Thoracic aorta (tissue), 2 donors: ENCODE results near the gene CPLANE1. TPM values are rescaled to one million over a fixed set of nuclear protein-coding genes. Genes with fewer than 3 reads are reported as not detected.

ENCODE experiments used
- ATAC-seq: fragments of 150-250 bp; one replicate; pipeline ENCODE4 v1.8.0; 2017; ENCODE audit warnings: low read depth; ENCODE audit not compliant: insufficient number of reproducible peaks, low FRiP score
- DNase-seq: peaks from one replicate; pipeline ENCODE4 v3.0.0-alpha.2; 2020; ENCODE audit warnings: low spot score
- H3K27ac ChIP-seq, 2 donors: fragments of 200-600 bp; sonication (generic); 1 replicate in 1 of 2; 2 replicates in 1 of 2; pipeline ENCODE4 v1.5.1; 2016; ENCODE audit warnings: mild to moderate bottlenecking in 2 of 2, moderate library complexity in 2 of 2
- H3K27me3 ChIP-seq: fragments of 200-600 bp; sonication (generic); replicated peaks from 2 replicates; pipeline ENCODE4 v1.6.0; 2016; ENCODE audit warnings: mild to moderate bottlenecking; ENCODE audit not compliant: insufficient read depth
- H3K36me3 ChIP-seq: fragments of 200-600 bp; sonication (generic); one replicate; pipeline ENCODE4 v1.5.1; 2016
- H3K4me1 ChIP-seq, 2 donors: fragments of 200-600 bp; sonication (generic); 1 replicate in 1 of 2; 2 replicates in 1 of 2; pipeline versions ENCODE4 v1.5.1 to v1.6.0; 2016; ENCODE audit warnings: low read depth in 2 of 2, mild to moderate bottlenecking in 1 of 2; ENCODE audit not compliant: control insufficient read depth in 1 of 2
- H3K4me3 ChIP-seq: fragments of 200-600 bp; sonication (generic); 2 replicates; pipeline ENCODE4 v1.5.1; 2016; ENCODE audit warnings: mild to moderate bottlenecking
- H3K9me3 ChIP-seq: fragments of 200-600 bp; sonication (generic); 2 replicates; pipeline ENCODE4 v1.5.1; 2016
- CTCF ChIP-seq: fragments of 200-600 bp; sonication (generic); IDR thresholded peaks from one replicate; pipeline ENCODE4 v1.5.1; 2019; ENCODE audit warnings: antibody characterized with exemption
- total RNA-seq, 2 donors: library from RNA; depleted of rRNA; stranded (reverse); fragments of >200 nt; gene quantifications; one replicate each; pipeline versions ENCODE4 v1.1.0 to v1.2.3, GENCODE V29; 2016

The CPLANE1 gene
- total RNA-seq, 2 donors from 2014 or later: 24.1 to 44.0 TPM

- no peak for DNase-seq
- Histone ChIP-seq H3K9me3 (no peaks in the 10 kb centered on the region), H3K36me3 (peaks cover 39% of the 10 kb centered on the region), H3K4me3 (no peak overlapping the region), H3K27me3 (no peaks in the 10 kb centered on the region), H3K4me1 (no peaks in the 10 kb centered on the region), H3K27ac (no peak overlapping the region)
- no peak for ATAC-seq
- no peak for TF ChIP-seq CTCF
Measured at GRCh38 chr5:37121465-37121864, 127.7 kb downstream of the CPLANE1 start.

GRCh38 chr5:37121027-37121426, 128.1 kb downstream of the CPLANE1 start:
- Histone ChIP-seq H3K4me1 (no peaks in the 10 kb centered on the region), H3K36me3 (peaks cover 39% of the 10 kb centered on the region), H3K4me3 (no peak overlapping the region), H3K9me3 (no peaks in the 10 kb centered on the region), H3K27ac (no peak overlapping the region), H3K27me3 (no peaks in the 10 kb centered on the region)
- ATAC-seq: no peak
- no peak for DNase-seq
- TF ChIP-seq CTCF: no peak

- no peak for DNase-seq
- Histone ChIP-seq H3K4me1 (no peaks in the 10 kb centered on the region), H3K27me3 (no peaks in the 10 kb centered on the region), H3K36me3 (peaks cover 39% of the 10 kb centered on the region), H3K4me3 (no peak overlapping the region), H3K9me3 (no peaks in the 10 kb centered on the region), H3K27ac (no peak overlapping the region)
- no peak for ATAC-seq
- no peak for TF ChIP-seq CTCF
Measured at GRCh38 chr5:37120270-37120669, 128.9 kb downstream of the CPLANE1 start.

- Histone ChIP-seq H3K4me3 (no peak overlapping the region), H3K27me3 (no peaks in the 10 kb centered on the region), H3K36me3 (peaks cover 44% of the 10 kb centered on the region), H3K9me3 (no peaks in the 10 kb centered on the region), H3K27ac (no peak overlapping the region), H3K4me1 (no peaks in the 10 kb centered on the region)
- no peak for TF ChIP-seq CTCF
- DNase-seq: no peak
- ATAC-seq: no peak
Measured at GRCh38 chr5:37116359-37116758, 132.8 kb downstream of the CPLANE1 start.

- H3K27ac ChIP-seq: no peak overlapping the region
- TF ChIP-seq CTCF: no peak
- no peaks in the 10 kb centered on the region for H3K9me3 ChIP-seq
- no peaks in the 10 kb centered on the region for H3K4me1 ChIP-seq
- ATAC-seq (no peak), DNase-seq (no peak)
- H3K27me3 ChIP-seq: no peaks in the 10 kb centered on the region
- peaks cover 43% of the 10 kb centered on the region for H3K36me3 ChIP-seq
- no peak overlapping the region for H3K4me3 ChIP-seq
Measured at GRCh38 chr5:37112383-37112991, 136.7 kb downstream of the CPLANE1 start.
